B cell (primary cell): ENCODE data around the gene MAP3K5. TPM values are rescaled to one million over a fixed set of nuclear protein-coding genes. Genes with fewer than 3 reads are reported as not detected.
A peak's percentile ranks its signal among the peaks of the same experiment; 100 is the strongest.
"Not testable (repeated sequence)": the region's sequence is repeated elsewhere in the genome, so short reads cannot be mapped to it uniquely, and the experiment has no call there.

ENCODE experiments used
- ATAC-seq: fragments of 200-7000 bp; cut with Tn5 transposase; one replicate; pipeline ENCODE4 v1.10.0; 2021; ENCODE audit warnings: low read depth, mild to moderate bottlenecking, moderate number of reproducible peaks, moderate library complexity
- CTCF ChIA-PET: fragments of 350-600 bp; sonication (Branson Sonifier 250); formaldehyde crosslinking; loops from one replicate; lab custom pipeline; 2021; ENCODE audit warnings: antibody characterized with exemption, inconsistent platforms; lab: Charles Lee
- POLR2A ChIA-PET: fragments of 350-600 bp; sonication (Branson Sonifier 250); formaldehyde crosslinking; loops from one replicate; lab custom pipeline; 2021; ENCODE audit warnings: antibody characterized with exemption; lab: Charles Lee
- DNase-seq: peaks from one replicate; pipeline ENCODE4 v3.0.0; 2013
- H2AFZ ChIP-seq: 2 replicates; pipeline ENCODE4 v1.6.1; 2012; ENCODE audit warnings: mild to moderate bottlenecking, low read depth, low read length; ENCODE audit not compliant: insufficient read depth, poor library complexity, severe bottlenecking
- H3K27ac ChIP-seq, 2 donors: 1 replicate in 1 of 2; 2 replicates in 1 of 2; pipeline ENCODE4 v1.5.1; 2012 to 2013; ENCODE audit warnings: low read length in 2 of 2, mild to moderate bottlenecking in 2 of 2, moderate library complexity in 1 of 2
- H3K27me3 ChIP-seq, 4 experiments: fragments of 200-600 bp in 1 of 4; sonication (generic) in 1 of 4; replicated peaks in 1 of 4; 1 replicate in 2 of 4; 2 replicates in 2 of 4; pipeline versions ENCODE4 v1.6.1 to v1.7.0; 2013 to 2016; ENCODE audit warnings: low read length in 3 of 4, mild to moderate bottlenecking in 2 of 4, mixed read lengths in 1 of 4, moderate library complexity in 1 of 4; ENCODE audit not compliant: insufficient read depth in 4 of 4, control insufficient read depth in 3 of 4; ENCODE audit errors: control extremely low read depth in 1 of 4
- H3K36me3 ChIP-seq, 2 experiments: replicated peaks in 1 of 2; 1 replicate in 1 of 2; 2 replicates in 1 of 2; pipeline versions ENCODE4 v1.6.1 to v1.7.1; 2013; ENCODE audit warnings: low read length in 1 of 2; ENCODE audit not compliant: insufficient read depth in 2 of 2, control insufficient read depth in 1 of 2; ENCODE audit errors: control extremely low read depth in 1 of 2, extremely low read depth in 1 of 2
- H3K4me1 ChIP-seq, 2 donors: fragments of 200-600 bp in 1 of 2; sonication (generic) in 1 of 2; 1 replicate in 1 of 2; 2 replicates in 1 of 2; pipeline versions ENCODE4 v1.5.1 to v1.6.1; 2013 to 2017; ENCODE audit warnings: low read length in 2 of 2; ENCODE audit not compliant: control insufficient read depth in 2 of 2, insufficient read depth in 2 of 2
- H3K4me2 ChIP-seq: replicated peaks from 2 replicates; pipeline ENCODE3; 2012; ENCODE audit warnings: mild to moderate bottlenecking, low read depth, low read length; ENCODE audit not compliant: poor library complexity, severe bottlenecking
- H3K4me3 ChIP-seq, 5 experiments: fragments of 200-600 bp in 1 of 5; sonication (generic) in 1 of 5; 1 replicate in 3 of 5; 2 replicates in 2 of 5; pipeline versions ENCODE4 v1.5.1 to v1.7.0; 2011 to 2016; ENCODE audit warnings: low read length in 4 of 5, mild to moderate bottlenecking in 4 of 5, low read depth in 2 of 5, control low read depth in 1 of 5, moderate library complexity in 1 of 5; ENCODE audit not compliant: insufficient read depth in 1 of 5; ENCODE audit errors: control extremely low read depth in 1 of 5, extremely low read depth in 1 of 5
- H3K79me2 ChIP-seq: fragments of 200-600 bp; sonication (generic); one replicate; pipeline ENCODE4 v1.6.0; 2016; ENCODE audit warnings: low read length; ENCODE audit not compliant: control insufficient read depth, insufficient read depth
- H3K9ac ChIP-seq: fragments of 200-600 bp; sonication (generic); 2 replicates; pipeline ENCODE4 v1.6.1; 2017; ENCODE audit warnings: mild to moderate bottlenecking, low read length, moderate library complexity
- H3K9me3 ChIP-seq, 3 donors: one replicate each; pipeline versions ENCODE4 v1.6.1 to v1.7.1; 2013; ENCODE audit warnings: low read length in 2 of 3; ENCODE audit not compliant: control insufficient read depth in 2 of 3, insufficient read depth in 1 of 3; ENCODE audit errors: control extremely low read depth in 1 of 3
- H4K20me1 ChIP-seq: 2 replicates; pipeline ENCODE4 v1.6.0; 2012; ENCODE audit warnings: mild to moderate bottlenecking, low read length; ENCODE audit not compliant: insufficient read depth, control insufficient read depth, poor library complexity, severe bottlenecking
- H3K27ac Mint-ChIP-seq: one replicate; pipeline ENCODE4 v1.8.0; 2021; ENCODE audit warnings: mixed read lengths
- H3K27me3 Mint-ChIP-seq: one replicate; pipeline ENCODE4 v1.8.0; 2021; ENCODE audit warnings: mixed read lengths
- H3K4me1 Mint-ChIP-seq: one replicate; pipeline ENCODE4 v1.8.0; 2021; ENCODE audit warnings: mixed read lengths
- H3K4me3 Mint-ChIP-seq: one replicate; pipeline ENCODE4 v1.8.0; 2021; ENCODE audit warnings: mixed read lengths
- H3K9me3 Mint-ChIP-seq: one replicate; pipeline ENCODE4 v1.8.0; 2022; ENCODE audit warnings: mixed read lengths; ENCODE audit not compliant: insufficient read depth
- EZH2 ChIP-seq: IDR thresholded peaks from 2 replicates; pipeline ENCODE4 v1.6.1; 2012; ENCODE audit warnings: borderline replicate concordance, low read depth, mild to moderate bottlenecking, moderate library complexity, low read length; ENCODE audit not compliant: insufficient read depth, poor library complexity, severe bottlenecking
- whole genome bisulfite sequencing: methylation state at CpG from one replicate; pipeline ENCODE4 v1.1.5; 2013; ENCODE audit warnings: missing lambda C conversion rate; ENCODE audit not compliant: insufficient coverage; 5-methylcytosine and 5-hydroxymethylcytosine counted together
- intact Hi-C: fragments of 100-400 bp; cut with micrococcal nuclease; formaldehyde crosslinking; loops from one replicate; pipeline ENCODE4 v1.10.0; 2022
- polyA plus RNA-seq: library from polyadenylated mRNA; depleted of rRNA; stranded (reverse); fragments of >200 nt; gene quantifications from 2 replicates; pipeline ENCODE4 v1.2.3, GENCODE V29; 2012
- total RNA-seq, 2 donors: library from RNA; stranded (reverse); fragments of 120-200 nt in 1 of 2; gene quantifications; 1 replicate in 1 of 2; 2 replicates in 1 of 2; pipeline versions ENCODE4 v1.2.3 to v1.2.4, GENCODE V29; 2013 to 2022
- TF ChIP-seq, protein P1 (sequence below): fragments of 200-600 bp; IDR thresholded peaks from one replicate; pipeline ENCODE4 v1.8.0; 2022; ENCODE audit warnings: antibody characterized with exemption, mild to moderate bottlenecking

The MAP3K5 gene
- total and polyA plus RNA-seq, 2 donors (not counting 1 experiment from before 2014, with no cell fraction given) = 5.7 to 34.1 TPM

DNA sequence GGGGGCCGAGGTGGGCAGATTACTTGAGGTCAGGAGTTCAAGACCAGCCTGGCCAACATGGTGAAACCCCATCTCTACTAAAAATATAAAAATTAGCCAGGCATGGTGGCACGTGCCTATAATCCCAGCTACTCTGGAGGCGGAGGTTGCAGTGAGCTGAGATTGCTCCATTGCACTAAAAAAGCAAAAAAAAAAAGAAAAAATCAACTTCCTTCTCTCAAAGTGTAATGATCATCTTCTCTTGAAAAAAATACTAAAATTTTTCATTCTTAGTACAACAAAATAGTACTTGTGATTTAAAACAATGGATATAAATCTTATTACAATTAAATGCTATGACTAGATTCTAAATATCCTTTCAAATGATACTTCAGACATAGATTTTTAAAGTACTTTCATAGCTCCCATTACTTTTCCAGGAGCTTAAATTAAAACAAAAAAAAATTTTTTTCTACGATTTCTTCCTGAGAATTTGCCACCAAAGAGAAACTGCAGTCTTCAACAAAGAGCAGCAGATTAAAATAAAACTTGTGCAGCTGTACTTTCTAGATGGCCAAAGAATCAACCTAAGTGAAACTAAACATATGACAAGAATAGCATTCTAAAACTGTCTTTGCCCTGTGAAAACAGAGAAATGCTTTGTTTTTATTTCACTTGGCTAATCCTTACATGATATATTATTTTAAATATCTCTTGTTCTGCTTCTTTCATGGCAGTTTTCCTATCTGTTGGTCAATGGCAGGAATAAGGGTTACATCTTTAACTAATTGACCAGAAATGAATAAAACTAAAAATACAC, 75.2 kb downstream of the MAP3K5 start:
- Mint-ChIP-seq H3K9me3 (peaks cover 3% of the 10 kb centered on the region), H3K4me3 (peak overlapping the region; percentile 59), H3K4me1 (peaks cover 55% of the 10 kb centered on the region), H3K27me3 (no peaks in the 10 kb centered on the region), H3K27ac (peak overlapping the region; percentile 54)
- DNase-seq (no peak), ATAC-seq (no peak)
- Histone ChIP-seq H3K27me3 (no peaks in the 10 kb centered on the region), H3K4me2 (peak overlapping the region; percentile 63), H3K36me3 (no peaks in the 10 kb centered on the region), H3K27ac (peak overlapping the region; percentile 31 to 79), H3K79me2 (peaks cover 53% of the 10 kb centered on the region), H4K20me1 (peaks cover 5% of the 10 kb centered on the region), H2AFZ (peak overlapping the region; percentile 19), H3K9ac (peak overlapping the region; percentile 37), H3K9me3 (peaks cover 0 to 3% (median 0%) of the 10 kb centered on the region in 3 donors), H3K4me1 (peaks cover 45 to 48% of the 10 kb centered on the region in 2 donors), H3K4me3 (peak overlapping the region in 2 of 5 experiments; percentile 0 to 9)
- intact Hi-C loops = loop anchor here (5.0 kb wide), 1 partner anchor 45 kb away; no protein-coding TSS in a partner anchor
- ChIA-PET CTCF (interaction anchor here (0.7 to 7.4 kb wide), 8 partner anchors 11 to 75 kb away, joined by 3 to 58 read pairs (median 3); partner anchors contain the start of gene MAP3K5), POLR2A (no interaction called here)
- whole genome bisulfite sequencing = no CpG with 5 or more reads among the region's 4 CpGs
- TF ChIP-seq, protein P1, sequence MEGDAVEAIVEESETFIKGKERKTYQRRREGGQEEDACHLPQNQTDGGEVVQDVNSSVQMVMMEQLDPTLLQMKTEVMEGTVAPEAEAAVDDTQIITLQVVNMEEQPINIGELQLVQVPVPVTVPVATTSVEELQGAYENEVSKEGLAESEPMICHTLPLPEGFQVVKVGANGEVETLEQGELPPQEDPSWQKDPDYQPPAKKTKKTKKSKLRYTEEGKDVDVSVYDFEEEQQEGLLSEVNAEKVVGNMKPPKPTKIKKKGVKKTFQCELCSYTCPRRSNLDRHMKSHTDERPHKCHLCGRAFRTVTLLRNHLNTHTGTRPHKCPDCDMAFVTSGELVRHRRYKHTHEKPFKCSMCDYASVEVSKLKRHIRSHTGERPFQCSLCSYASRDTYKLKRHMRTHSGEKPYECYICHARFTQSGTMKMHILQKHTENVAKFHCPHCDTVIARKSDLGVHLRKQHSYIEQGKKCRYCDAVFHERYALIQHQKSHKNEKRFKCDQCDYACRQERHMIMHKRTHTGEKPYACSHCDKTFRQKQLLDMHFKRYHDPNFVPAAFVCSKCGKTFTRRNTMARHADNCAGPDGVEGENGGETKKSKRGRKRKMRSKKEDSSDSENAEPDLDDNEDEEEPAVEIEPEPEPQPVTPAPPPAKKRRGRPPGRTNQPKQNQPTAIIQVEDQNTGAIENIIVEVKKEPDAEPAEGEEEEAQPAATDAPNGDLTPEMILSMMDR = no peak
- no peak for TF ChIP-seq EZH2

DNA sequence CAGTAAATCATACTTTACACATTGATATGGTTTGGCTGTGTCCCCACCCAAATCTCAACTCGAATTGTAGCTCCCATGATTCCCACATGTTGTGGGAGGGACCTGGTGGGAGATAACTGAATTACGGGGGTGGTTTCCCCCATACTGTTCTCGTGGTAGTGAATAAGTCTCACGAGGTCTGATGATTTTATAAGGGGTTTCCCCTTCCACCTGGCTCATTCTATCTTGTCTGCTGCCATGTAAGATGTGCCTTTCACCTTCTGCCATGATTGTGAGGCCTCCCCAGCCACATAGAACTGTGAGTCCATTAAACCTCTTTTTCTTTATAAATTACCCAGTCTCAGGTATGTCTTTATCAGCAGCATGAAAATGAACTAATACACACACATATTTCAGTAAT, 79.6 kb downstream of the MAP3K5 start:
- H3K9ac ChIP-seq, H3K27ac ChIP-seq, H4K20me1 ChIP-seq, H3K27ac Mint-ChIP-seq, H3K4me2 ChIP-seq, H3K27me3 Mint-ChIP-seq, H3K4me3 ChIP-seq, H3K9me3 ChIP-seq, H3K27me3 ChIP-seq, H3K4me3 Mint-ChIP-seq, DNase-seq, H3K36me3 ChIP-seq, H2AFZ ChIP-seq, H3K9me3 Mint-ChIP-seq, ATAC-seq, POLR2A ChIA-PET: not testable (repeated sequence)
- intact Hi-C loops = loop anchor here (5.0 kb wide), 1 partner anchor 35 kb away; no protein-coding TSS in a partner anchor
- CTCF ChIA-PET = interaction anchor here (0.7 to 2.9 kb wide), 2 partner anchors 68 to 80 kb away, joined by 3 to 23 read pairs; partner anchors contain the start of gene MAP3K5
- H3K4me1 Mint-ChIP-seq = peaks cover 28% of the 10 kb centered on the region
- peaks cover 80% of the 10 kb centered on the region for H3K79me2 ChIP-seq
- 100% methylated on average over 1 of the region's 4 CpGs for WGBS
- H3K4me1 ChIP-seq = peaks cover 12 to 16% of the 10 kb centered on the region in 2 donors
